Ramos (cell line): ENCODE data around the gene TEF.

Experiments
- in situ Hi-C: fragments of 300-500 bp; cut with MboI; formaldehyde crosslinking; loops from one replicate; pipeline ENCODE4 v1.14.3; 2022; ENCODE audit warnings: low sequenced_read_pairs; ENCODE audit not compliant: unreplicated experiment

TEF gene

GRCh38 chr22:41381329-41382097 is at the start of gene TEF:
Gene TEF, plus strand, starts transcription at chr22:41381942. Its CDS starts 103 bp downstream, at chr22:41382045.
- in situ Hi-C loops: no loop called here

- in situ Hi-C loops: no loop called here
Measured at GRCh38 chr22:41332217-41332939, 49.4 kb upstream of the TEF start.

- in situ Hi-C loops: no loop called here
Measured at GRCh38 chr22:41333806-41334205, 47.9 kb upstream of the TEF start.

GRCh38 chr22:41334215-41334614 is 47.5 kb upstream of the TEF start:
- in situ Hi-C loops: no loop called here

GRCh38 chr22:41334951-41335635 is 46.6 kb upstream of the TEF start:
- in situ Hi-C loops: no loop called here

GRCh38 chr22:41338614-41339212 is 43.0 kb upstream of the TEF start:
- in situ Hi-C loops: no loop called here

GRCh38 chr22:41339823-41340222 is 41.9 kb upstream of the TEF start:
- in situ Hi-C loops: no loop called here

GRCh38 chr22:41340357-41340756 is 41.4 kb upstream of the TEF start:
- in situ Hi-C loops: no loop called here

GRCh38 chr22:41341012-41341411 is 40.7 kb upstream of the TEF start:
- in situ Hi-C loops: no loop called here

- in situ Hi-C loops: no loop called here
Measured at GRCh38 chr22:41341990-41342389, 39.8 kb upstream of the TEF start.

GRCh38 chr22:41343300-41343699 is 38.4 kb upstream of the TEF start:
- in situ Hi-C loops: no loop called here

GRCh38 chr22:41343717-41344116 is 38.0 kb upstream of the TEF start:
- in situ Hi-C loops: no loop called here

- in situ Hi-C loops: no loop called here
Measured at GRCh38 chr22:41344189-41344788, 37.5 kb upstream of the TEF start.

GRCh38 chr22:41345807-41346335 is 35.9 kb upstream of the TEF start:
- in situ Hi-C loops: no loop called here

GRCh38 chr22:41347066-41347859 is 34.5 kb upstream of the TEF start:
- in situ Hi-C loops: no loop called here

GRCh38 chr22:41348964-41349484 is 32.7 kb upstream of the TEF start:
- in situ Hi-C loops: no loop called here

GRCh38 chr22:41350087-41350486 is 31.7 kb upstream of the TEF start:
- in situ Hi-C loops: no loop called here

- in situ Hi-C loops: no loop called here
Measured at GRCh38 chr22:41351011-41351410, 30.7 kb upstream of the TEF start.

- in situ Hi-C loops: no loop called here
Measured at GRCh38 chr22:41352058-41352457, 29.7 kb upstream of the TEF start.
